ENCODE results near the gene LY9. TPM values are rescaled to one million over a fixed set of nuclear protein-coding genes. Genes with fewer than 3 reads are reported as not detected.

Gene LY9
- total RNA-seq, 1 experiment from 2014 or later: not detected

DNA sequence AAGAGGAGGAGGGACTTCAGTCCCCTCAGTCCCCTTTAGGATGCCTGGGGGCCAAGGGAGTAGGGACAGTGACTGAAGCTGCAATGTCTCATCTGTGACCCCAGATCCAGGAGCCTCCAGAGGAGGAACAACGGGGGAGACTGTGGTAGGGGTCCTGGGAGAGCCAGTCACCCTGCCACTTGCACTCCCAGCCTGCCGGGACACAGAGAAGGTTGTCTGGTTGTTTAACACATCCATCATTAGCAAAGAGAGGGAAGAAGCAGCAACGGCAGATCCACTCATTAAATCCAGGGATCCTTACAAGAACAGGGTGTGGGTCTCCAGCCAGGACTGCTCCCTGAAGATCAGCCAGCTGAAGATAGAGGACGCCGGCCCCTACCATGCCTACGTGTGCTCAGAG lies 18.3 kb downstream of the LY9 start:
- CTCF ChIA-PET: no interaction called here

DNA sequence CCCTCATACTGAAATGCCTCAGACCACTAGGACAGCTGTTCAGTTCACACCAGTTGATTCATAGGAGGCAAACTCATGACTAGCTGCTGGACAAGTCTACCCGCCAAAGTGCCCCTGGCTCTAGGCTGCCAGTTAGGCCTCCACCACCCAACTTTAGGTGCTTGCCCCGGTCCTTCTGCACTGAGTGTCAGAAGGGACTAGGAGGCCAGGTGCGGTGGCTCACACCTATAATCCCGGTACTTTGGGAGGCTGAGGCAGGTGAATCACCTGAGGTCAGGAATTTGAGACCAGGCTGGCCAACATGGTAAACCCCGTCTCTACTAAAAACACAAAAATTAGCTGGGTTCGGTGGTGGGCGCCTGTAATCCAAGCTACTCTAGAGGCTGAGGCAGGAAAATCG lies 18.9 kb downstream of the LY9 start:
- H3K27ac ChIP-seq (ENCODE audit: low read length): no peak overlapping the region
- no peak overlapping the region for H3K9ac ChIP-seq (ENCODE audit: low read length)
- no TSS peak for BruUV-seq (replicated peaks)
- no peaks in the 10 kb centered on the region for H3K36me3 ChIP-seq (ENCODE audit: low read depth, low read length)
- H3K9me2 ChIP-seq (replicated peaks; ENCODE audit: low read length): no peaks in the 10 kb centered on the region
- DNase-seq (no peak), ATAC-seq (no peak)
- CTCF ChIA-PET: interaction anchor here (0.6 kb wide), 1 partner anchor 874 kb away, joined by 4 read pairs; no protein-coding TSS in a partner anchor
- H2AFZ ChIP-seq (ENCODE audit: low read length): no peak overlapping the region
- intact Hi-C loops (cut with micrococcal nuclease): no loop called here
- no peak overlapping the region for H3K4me2 ChIP-seq (ENCODE audit: low read length)
- H3F3A ChIP-seq (ENCODE audit: low read length, unreplicated experiment): no peaks in the 10 kb centered on the region
- H4K20me1 ChIP-seq (ENCODE audit: low read length): no peaks in the 10 kb centered on the region
- POLR2A ChIA-PET (ENCODE audit: unreplicated experiment): no interaction called here
- H3K9me3 ChIP-seq (ENCODE audit: low read length): no peaks in the 10 kb centered on the region
- H3K27me3 ChIP-seq (ENCODE audit: low read length): no peaks in the 10 kb centered on the region
- no peaks in the 10 kb centered on the region for H3K79me2 ChIP-seq (ENCODE audit: low read length)
- H3K4me1 ChIP-seq (ENCODE audit: insufficient read depth, low read length): peaks cover 11% of the 10 kb centered on the region
- H3K4me3 ChIP-seq (ENCODE audit: low read length): no peak overlapping the region
- TF ChIP-seq EZH2 (IDR thresholded peaks at IDR 0.05; ENCODE audit: low read length, unreplicated experiment): no peak
- TF ChIP-seq, protein P1, sequence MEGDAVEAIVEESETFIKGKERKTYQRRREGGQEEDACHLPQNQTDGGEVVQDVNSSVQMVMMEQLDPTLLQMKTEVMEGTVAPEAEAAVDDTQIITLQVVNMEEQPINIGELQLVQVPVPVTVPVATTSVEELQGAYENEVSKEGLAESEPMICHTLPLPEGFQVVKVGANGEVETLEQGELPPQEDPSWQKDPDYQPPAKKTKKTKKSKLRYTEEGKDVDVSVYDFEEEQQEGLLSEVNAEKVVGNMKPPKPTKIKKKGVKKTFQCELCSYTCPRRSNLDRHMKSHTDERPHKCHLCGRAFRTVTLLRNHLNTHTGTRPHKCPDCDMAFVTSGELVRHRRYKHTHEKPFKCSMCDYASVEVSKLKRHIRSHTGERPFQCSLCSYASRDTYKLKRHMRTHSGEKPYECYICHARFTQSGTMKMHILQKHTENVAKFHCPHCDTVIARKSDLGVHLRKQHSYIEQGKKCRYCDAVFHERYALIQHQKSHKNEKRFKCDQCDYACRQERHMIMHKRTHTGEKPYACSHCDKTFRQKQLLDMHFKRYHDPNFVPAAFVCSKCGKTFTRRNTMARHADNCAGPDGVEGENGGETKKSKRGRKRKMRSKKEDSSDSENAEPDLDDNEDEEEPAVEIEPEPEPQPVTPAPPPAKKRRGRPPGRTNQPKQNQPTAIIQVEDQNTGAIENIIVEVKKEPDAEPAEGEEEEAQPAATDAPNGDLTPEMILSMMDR (conservative IDR thresholded peaks at IDR 0.05; ENCODE audit: low read depth, low read length): no peak
- TF ChIP-seq EZH2phosphoT487 (IDR thresholded peaks at IDR 0.05; ENCODE audit: borderline replicate concordance, low read length): no peak

More for the DNA sequence above, 18.3 kb downstream of the LY9 start:
- intact Hi-C loops (cut with micrococcal nuclease): no loop called here
- Histone ChIP-seq H4K20me1 (ENCODE audit: low read length) (no peaks in the 10 kb centered on the region), H3K4me3 (ENCODE audit: low read length) (no peak overlapping the region), H3K4me1 (ENCODE audit: insufficient read depth, low read length) (peaks cover 11% of the 10 kb centered on the region), H3K9ac (ENCODE audit: low read length) (no peak overlapping the region), H3K27ac (ENCODE audit: low read length) (no peak overlapping the region), H3K4me2 (ENCODE audit: low read length) (no peak overlapping the region), H2AFZ (ENCODE audit: low read length) (no peak overlapping the region), H3K36me3 (ENCODE audit: low read depth, low read length) (no peaks in the 10 kb centered on the region), H3K27me3 (ENCODE audit: low read length) (no peaks in the 10 kb centered on the region), H3K9me2 (replicated peaks; ENCODE audit: low read length) (no peaks in the 10 kb centered on the region), H3K9me3 (ENCODE audit: low read length) (no peaks in the 10 kb centered on the region), H3K79me2 (ENCODE audit: low read length) (no peaks in the 10 kb centered on the region), H3F3A (ENCODE audit: low read length, unreplicated experiment) (no peaks in the 10 kb centered on the region)
- BruUV-seq (replicated peaks): no TSS peak
- DNase-seq (no peak), ATAC-seq (no peak)
- POLR2A ChIA-PET (ENCODE audit: unreplicated experiment): no interaction called here
- TF ChIP-seq, protein P1 (conservative IDR thresholded peaks at IDR 0.05; ENCODE audit: low read depth, low read length): no peak
- no peak for TF ChIP-seq EZH2phosphoT487 (IDR thresholded peaks at IDR 0.05; ENCODE audit: borderline replicate concordance, low read length)
- no peak for TF ChIP-seq EZH2 (IDR thresholded peaks at IDR 0.05; ENCODE audit: low read length, unreplicated experiment)

DNA sequence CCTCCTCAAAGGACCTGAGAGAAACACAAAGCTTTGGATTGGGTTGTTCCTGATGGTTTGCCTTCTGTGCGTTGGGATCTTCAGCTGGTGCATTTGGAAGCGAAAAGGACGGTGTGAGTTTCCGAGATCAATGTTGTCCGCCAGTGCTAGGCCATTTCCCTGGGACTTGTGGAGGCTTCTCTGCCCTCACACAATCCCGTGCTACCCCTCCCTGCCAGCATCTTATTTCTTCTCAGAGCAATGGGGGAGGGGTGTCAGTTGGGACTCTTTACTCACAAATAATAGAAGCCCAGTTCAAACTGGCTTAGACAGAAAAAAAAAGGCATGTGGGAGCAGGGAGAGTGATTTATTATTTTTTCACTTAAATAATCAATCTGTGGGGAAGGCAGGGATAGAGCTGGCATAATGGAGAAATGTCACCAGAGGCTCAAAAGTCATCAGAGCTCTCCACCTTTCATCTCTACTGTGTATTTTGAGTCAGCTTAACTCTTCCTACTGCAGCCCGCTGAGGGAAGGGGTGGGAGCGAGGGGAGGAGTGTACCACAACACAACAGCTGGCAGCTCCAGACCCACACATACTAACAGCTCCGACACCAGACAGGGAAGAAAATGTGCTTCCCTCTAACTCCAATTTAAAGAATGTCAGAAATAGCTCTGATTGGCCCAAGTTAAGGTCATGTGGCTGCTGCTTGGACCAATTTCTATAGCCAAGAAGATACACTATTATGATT lies 22.4 kb downstream of the LY9 start:
- Histone ChIP-seq H3K79me2 (ENCODE audit: low read length) (no peaks in the 10 kb centered on the region), H3F3A (ENCODE audit: low read length, unreplicated experiment) (no peaks in the 10 kb centered on the region), H3K4me3 (ENCODE audit: low read length) (no peak overlapping the region), H3K4me2 (ENCODE audit: low read length) (no peak overlapping the region), H3K4me1 (ENCODE audit: insufficient read depth, low read length) (peaks cover 5% of the 10 kb centered on the region), H3K27ac (ENCODE audit: low read length) (no peak overlapping the region), H3K27me3 (ENCODE audit: low read length) (no peaks in the 10 kb centered on the region), H3K9me2 (replicated peaks; ENCODE audit: low read length) (no peaks in the 10 kb centered on the region), H3K9me3 (ENCODE audit: low read length) (no peaks in the 10 kb centered on the region), H3K36me3 (ENCODE audit: low read depth, low read length) (no peaks in the 10 kb centered on the region), H3K9ac (ENCODE audit: low read length) (no peak overlapping the region), H4K20me1 (ENCODE audit: low read length) (no peaks in the 10 kb centered on the region), H2AFZ (ENCODE audit: low read length) (no peak overlapping the region)
- no TSS peak for BruUV-seq (replicated peaks)
- CTCF ChIA-PET: no interaction called here
- no peak for DNase-seq
- intact Hi-C loops (cut with micrococcal nuclease): no loop called here
- peak; percentile 20; the same call in 1 of the 2 replicates for ATAC-seq
- POLR2A ChIA-PET (ENCODE audit: unreplicated experiment): no interaction called here
- TF ChIP-seq EZH2 (IDR thresholded peaks at IDR 0.05; ENCODE audit: low read length, unreplicated experiment) (no peak), EZH2phosphoT487 (IDR thresholded peaks at IDR 0.05; ENCODE audit: borderline replicate concordance, low read length) (no peak)
- TF ChIP-seq, protein P1 (conservative IDR thresholded peaks at IDR 0.05; ENCODE audit: low read depth, low read length): no peak
